DND-41 (cell line): ENCODE measurements around the gene FTO.

ENCODE experiments used
- ATAC-seq: fragments of 200-7000 bp; cut with Tn5 transposase; 3 replicates; pipeline ENCODE4 v1.9.1; 2021; ENCODE audit warnings: low read depth; ENCODE audit not compliant: insufficient read depth
- DNase-seq: peaks from one replicate; pipeline ENCODE4 v3.0.0-alpha.2; 2020
- H2AFZ ChIP-seq: 2 replicates; pipeline ENCODE4 v1.6.0; 2012; ENCODE audit warnings: low read depth, low read length
- H3K27ac ChIP-seq: 2 replicates; pipeline ENCODE4 v1.5.1; 2012; ENCODE audit warnings: low read length, inconsistent platforms
- H3K27me3 ChIP-seq: fragments of 200-600 bp; sonication (generic); 2 replicates; pipeline ENCODE4 v1.6.0; 2012; ENCODE audit warnings: low read length, mild to moderate bottlenecking, inconsistent platforms; ENCODE audit not compliant: insufficient read depth, poor library complexity
- H3K36me3 ChIP-seq: 2 replicates; pipeline ENCODE4 v1.5.1; 2012; ENCODE audit warnings: low read length, inconsistent platforms; ENCODE audit not compliant: insufficient read depth
- H3K4me1 ChIP-seq: 2 replicates; pipeline ENCODE4 v1.5.1; 2012; ENCODE audit warnings: mild to moderate bottlenecking, low read length; ENCODE audit not compliant: insufficient read depth
- H3K4me2 ChIP-seq: 2 replicates; pipeline ENCODE4 v1.6.0; 2012; ENCODE audit warnings: mild to moderate bottlenecking, moderate library complexity, low read length, inconsistent platforms; ENCODE audit not compliant: insufficient read depth
- H3K4me3 ChIP-seq, 2 experiments: fragments of 200-600 bp in 1 of 2; shearing (Covaris generic) in 1 of 2; 2 replicates each; pipeline ENCODE4 v1.5.1; 2012 to 2016; ENCODE audit warnings: inconsistent platforms in 2 of 2, low read length in 2 of 2, mild to moderate bottlenecking in 2 of 2, low read depth in 1 of 2, moderate library complexity in 1 of 2
- H3K79me2 ChIP-seq: 2 replicates; pipeline ENCODE4 v1.6.0; 2012; ENCODE audit warnings: low read length, inconsistent platforms; ENCODE audit not compliant: insufficient read depth
- H3K9ac ChIP-seq: 2 replicates; pipeline ENCODE4 v1.6.0; 2012; ENCODE audit warnings: low read depth, mild to moderate bottlenecking, inconsistent platforms, low read length, moderate library complexity
- H3K9me3 ChIP-seq: 2 replicates; pipeline ENCODE4 v1.5.1; 2012; ENCODE audit warnings: low read length, moderate library complexity, mild to moderate bottlenecking, inconsistent platforms; ENCODE audit not compliant: insufficient read depth, severe bottlenecking
- H4K20me1 ChIP-seq: 2 replicates; pipeline ENCODE4 v1.6.0; 2012; ENCODE audit warnings: low read length; ENCODE audit not compliant: insufficient read depth
- CTCF ChIP-seq: IDR thresholded peaks from 2 replicates; pipeline ENCODE4 v1.5.1; 2012; ENCODE audit warnings: borderline replicate concordance, low read length, moderate library complexity, mild to moderate bottlenecking; ENCODE audit not compliant: poor library complexity, severe bottlenecking; ENCODE audit errors: extremely low read depth
- EZH2 ChIP-seq: IDR thresholded peaks from 3 replicates; pipeline ENCODE4 v1.6.1; 2012; ENCODE audit warnings: borderline replicate concordance, low read depth, mild to moderate bottlenecking, moderate library complexity, low read length, inconsistent platforms; ENCODE audit not compliant: severe bottlenecking

Gene FTO

GRCh38 chr16:53839150-53839549 lies 135.2 kb downstream of the FTO start:
- Histone ChIP-seq H4K20me1 (no peaks in the 10 kb centered on the region), H3K4me1 (peaks cover 29% of the 10 kb centered on the region), H2AFZ (no peak overlapping the region), H3K79me2 (peaks cover 22% of the 10 kb centered on the region), H3K9ac (no peak overlapping the region), H3K36me3 (peaks cover 7% of the 10 kb centered on the region), H3K4me3 (no peak overlapping the region), H3K27ac (peak overlapping the region; percentile 15; the same call in 1 of the 2 replicates), H3K4me2 (no peak overlapping the region), H3K27me3 (no peaks in the 10 kb centered on the region), H3K9me3 (no peaks in the 10 kb centered on the region)
- ATAC-seq (no peak), DNase-seq (no peak)
- TF ChIP-seq EZH2 (no peak), CTCF (no peak)

GRCh38 chr16:53840456-53840855 lies 136.5 kb downstream of the FTO start:
- no peaks in the 10 kb centered on the region for H3K27me3 ChIP-seq
- H3K9ac ChIP-seq: no peak overlapping the region
- H3K4me1 ChIP-seq: peaks cover 42% of the 10 kb centered on the region
- H3K4me3 ChIP-seq: no peak overlapping the region
- TF ChIP-seq EZH2 (no peak), CTCF (no peak)
- DNase-seq (no peak), ATAC-seq (peak; percentile 35; the same call in 1 of the 3 replicates)
- no peak overlapping the region for H2AFZ ChIP-seq
- peak overlapping the region; percentile 50 for H3K27ac ChIP-seq
- peaks cover 7% of the 10 kb centered on the region for H3K36me3 ChIP-seq
- H3K4me2 ChIP-seq: no peak overlapping the region
- H3K79me2 ChIP-seq: peaks cover 22% of the 10 kb centered on the region
- no peaks in the 10 kb centered on the region for H3K9me3 ChIP-seq
- H4K20me1 ChIP-seq: no peaks in the 10 kb centered on the region

GRCh38 chr16:53841884-53842283 lies 137.9 kb downstream of the FTO start:
- ATAC-seq (no peak), DNase-seq (no peak)
- Histone ChIP-seq H3K4me2 (no peak overlapping the region), H3K79me2 (peaks cover 20% of the 10 kb centered on the region), H2AFZ (no peak overlapping the region), H3K36me3 (peaks cover 7% of the 10 kb centered on the region), H3K9ac (no peak overlapping the region), H3K27me3 (no peaks in the 10 kb centered on the region), H3K27ac (peak overlapping the region; percentile 44; the same call in 1 of the 2 replicates), H4K20me1 (no peaks in the 10 kb centered on the region), H3K4me1 (peaks cover 56% of the 10 kb centered on the region), H3K9me3 (no peaks in the 10 kb centered on the region), H3K4me3 (no peak overlapping the region)
- TF ChIP-seq EZH2: no peak
- no peak for TF ChIP-seq CTCF

GRCh38 chr16:53843084-53843483 lies 139.1 kb downstream of the FTO start:
- no peaks in the 10 kb centered on the region for H3K9me3 ChIP-seq
- no peak for DNase-seq

More at GRCh38 chr16:53843084-53843483, 139.1 kb downstream of the FTO start:
- Histone ChIP-seq H3K27ac (0 out of 2 replicates have a peak overlapping the region, but pooled peaks have one; percentile 13), H3K79me2 (peaks cover 14% of the 10 kb centered on the region), H2AFZ (no peak overlapping the region), H3K4me3 (no peak overlapping the region), H3K36me3 (peaks cover under 1% of the 10 kb centered on the region), H3K4me2 (no peak overlapping the region), H3K9ac (no peak overlapping the region), H3K27me3 (no peaks in the 10 kb centered on the region), H3K4me1 (peaks cover 68% of the 10 kb centered on the region), H4K20me1 (no peaks in the 10 kb centered on the region)
- no peak for ATAC-seq
- TF ChIP-seq EZH2 (no peak), CTCF (no peak)
